GM21360 (cell line): ENCODE results near the gene CCKAR.
"Not testable (repeated sequence)": the region's sequence is repeated elsewhere in the genome, so short reads cannot be mapped to it uniquely, and the experiment has no call there.

Experiments
- ATAC-seq: cut with Tn5 transposase; IDR thresholded peaks from one replicate; pipeline ENCODE4 v1.9.1; 2021; ENCODE audit warnings: mild to moderate bottlenecking, moderate library complexity; ENCODE audit not compliant: unreplicated experiment

The CCKAR gene

DNA sequence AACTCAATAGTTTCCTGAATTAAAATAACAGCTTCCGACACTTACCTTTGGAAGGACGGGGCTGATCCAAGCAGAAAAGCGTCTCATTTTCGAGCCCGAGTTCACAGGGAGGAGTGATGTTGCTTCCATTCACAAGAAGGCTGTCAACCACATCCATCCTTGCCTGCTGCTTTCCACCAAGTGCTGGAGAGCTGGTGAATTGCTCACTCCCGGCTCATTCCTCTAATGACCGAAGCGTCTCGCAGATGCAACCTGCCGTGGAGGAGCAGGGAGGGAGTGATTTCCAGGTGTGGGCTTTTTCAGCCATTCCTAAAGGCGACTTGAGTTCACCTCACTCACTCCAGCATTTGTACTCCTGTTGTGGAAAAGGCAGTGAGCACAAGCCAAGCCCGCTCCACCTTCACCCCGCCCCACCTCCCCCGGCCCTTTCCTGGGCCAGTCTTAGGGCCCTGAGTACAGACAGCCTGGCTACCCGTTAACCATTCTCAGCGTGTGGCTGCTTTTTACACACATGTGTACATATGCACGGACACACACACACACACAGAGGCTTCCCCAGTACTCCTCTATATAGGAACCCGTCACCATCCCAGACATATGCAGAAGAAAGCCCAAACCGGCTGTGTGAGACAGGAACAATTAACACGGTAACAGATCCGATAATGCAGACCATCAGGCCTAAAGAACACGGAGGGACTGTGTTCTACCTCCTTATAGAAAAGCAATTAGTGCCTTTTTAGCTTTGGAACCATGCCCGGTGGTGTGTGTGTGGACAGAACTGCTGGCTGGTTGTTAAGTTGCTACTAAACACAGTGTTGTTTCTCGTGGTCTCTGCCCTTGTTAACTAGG, at the start of gene CCKAR:
CCKAR (minus strand) TSS at position 374 of the 849 bp plus-strand sequence; CDS start at position 157, 217 bp downstream.
- ATAC-seq, result no peak

- ATAC-seq, result no peak
Measured at GRCh38 chr4:26533685-26534084, 43.4 kb upstream of the CCKAR start.

DNA sequence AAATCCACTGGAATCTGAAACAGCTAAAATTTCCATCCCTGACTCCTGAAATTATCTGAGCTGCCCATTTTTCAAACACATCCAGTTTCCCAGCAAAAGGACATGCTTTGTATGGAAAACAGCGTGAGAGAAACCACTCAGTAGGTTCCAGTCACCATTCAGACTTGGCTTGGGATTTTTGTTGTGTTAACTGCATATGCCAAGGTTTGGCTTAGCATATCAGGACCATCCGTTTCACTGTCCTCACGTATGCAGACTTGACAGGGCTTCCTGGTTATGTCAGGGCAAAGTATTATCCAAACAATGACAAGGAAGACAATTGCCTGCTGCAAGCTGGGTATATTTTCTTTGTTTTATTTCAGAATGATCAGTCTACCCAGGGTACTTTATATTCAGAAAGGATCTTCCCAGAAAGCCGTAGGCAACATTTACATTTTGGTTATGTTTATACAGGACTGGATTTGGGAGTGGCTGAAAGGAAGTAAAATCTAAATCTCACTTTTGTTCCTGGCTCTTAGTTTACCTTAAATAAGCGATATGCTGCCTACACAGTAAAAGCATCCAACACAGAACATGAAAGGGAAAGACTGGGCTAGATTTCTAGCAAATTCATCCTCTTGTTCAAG, 41.3 kb upstream of the CCKAR start:
- ATAC-seq, result no peak

DNA sequence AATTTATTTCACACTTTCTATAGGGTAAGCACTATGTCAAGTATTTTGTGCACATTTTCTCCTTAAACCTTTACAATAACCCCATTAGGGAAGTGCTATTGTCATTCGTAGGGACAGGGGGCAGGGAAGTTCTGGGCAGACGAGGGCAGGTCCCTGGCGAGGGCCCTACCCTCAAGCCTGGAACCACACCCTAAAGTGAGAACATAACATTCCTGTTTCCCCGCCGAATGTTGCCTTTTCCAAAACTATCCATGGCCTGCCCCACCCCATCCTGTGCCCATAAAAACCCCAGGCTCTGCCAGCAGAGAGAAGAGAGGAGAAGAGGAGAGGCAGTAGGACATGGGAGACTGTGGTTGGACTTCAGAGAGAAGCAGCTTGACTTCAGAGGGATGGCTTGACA, 39.8 kb upstream of the CCKAR start:
- ATAC-seq, result no peak

DNA sequence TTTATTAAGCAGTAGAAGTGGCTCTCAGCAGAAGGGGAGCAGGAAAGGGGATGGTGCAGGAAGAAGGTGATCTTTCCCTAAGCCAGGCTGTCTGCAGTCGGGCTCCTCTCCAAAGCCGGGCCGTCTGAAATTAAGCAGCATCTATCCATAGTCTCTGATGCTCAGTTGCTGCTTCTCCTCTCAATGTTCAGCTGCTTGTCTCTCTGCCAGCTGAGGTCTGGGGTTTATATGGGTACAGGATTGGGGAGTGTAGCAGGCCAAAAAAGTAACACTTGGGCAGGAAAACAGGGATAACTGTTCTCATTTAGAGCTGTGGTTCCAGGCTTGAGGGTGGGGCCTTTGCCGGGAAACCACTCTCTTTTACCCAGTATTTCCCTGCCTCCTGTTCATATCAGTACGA, 39.2 kb upstream of the CCKAR start:
- no peak for ATAC-seq

DNA sequence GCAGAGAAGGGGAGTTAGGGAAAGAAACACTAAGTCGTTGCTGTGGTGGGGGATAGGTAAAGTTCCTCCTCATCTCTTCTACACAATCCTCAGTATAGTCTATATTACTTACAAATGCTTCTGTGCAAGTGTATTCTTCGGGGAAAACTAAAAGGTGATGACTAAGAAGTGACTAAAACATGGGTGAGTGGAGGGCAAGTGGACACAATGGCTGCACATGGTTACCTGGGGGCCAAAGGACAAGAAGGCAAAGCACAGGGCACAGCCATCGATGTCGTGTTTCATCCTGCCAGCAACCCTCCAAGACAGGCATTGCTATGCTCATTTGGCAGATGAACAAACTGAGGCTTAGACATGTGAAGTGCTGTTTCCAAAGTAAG, 35.5 kb upstream of the CCKAR start:
- no peak for ATAC-seq

GRCh38 chr4:26525136-26525770, 35.0 kb upstream of the CCKAR start:
- no peak for ATAC-seq

GRCh38 chr4:26524011-26524410, 33.7 kb upstream of the CCKAR start:
- no peak for ATAC-seq

- ATAC-seq, result no peak
Measured at GRCh38 chr4:26522478-26522877, 32.2 kb upstream of the CCKAR start.

GRCh38 chr4:26520728-26521450, 30.6 kb upstream of the CCKAR start:
- no peak for ATAC-seq

DNA sequence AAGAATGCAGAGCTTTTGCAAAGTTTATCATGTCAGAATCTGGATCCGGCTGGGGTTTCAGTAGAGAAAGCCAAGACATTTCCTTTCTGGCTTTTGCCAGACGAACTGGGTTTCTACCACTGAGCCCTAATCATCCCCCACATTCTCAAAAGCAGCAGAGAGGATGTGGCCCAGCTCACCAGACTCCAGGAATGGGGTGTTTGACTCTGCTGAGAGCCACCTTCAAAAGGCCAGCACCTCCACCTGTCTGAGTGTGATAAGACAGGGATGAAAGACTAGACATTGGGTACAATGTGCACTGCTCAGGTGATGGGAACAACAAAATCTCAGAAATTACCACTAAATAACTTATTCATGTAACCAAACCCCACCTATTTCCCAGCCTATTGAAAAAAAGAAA, 25.7 kb upstream of the CCKAR start:
- no peak for ATAC-seq

DNA sequence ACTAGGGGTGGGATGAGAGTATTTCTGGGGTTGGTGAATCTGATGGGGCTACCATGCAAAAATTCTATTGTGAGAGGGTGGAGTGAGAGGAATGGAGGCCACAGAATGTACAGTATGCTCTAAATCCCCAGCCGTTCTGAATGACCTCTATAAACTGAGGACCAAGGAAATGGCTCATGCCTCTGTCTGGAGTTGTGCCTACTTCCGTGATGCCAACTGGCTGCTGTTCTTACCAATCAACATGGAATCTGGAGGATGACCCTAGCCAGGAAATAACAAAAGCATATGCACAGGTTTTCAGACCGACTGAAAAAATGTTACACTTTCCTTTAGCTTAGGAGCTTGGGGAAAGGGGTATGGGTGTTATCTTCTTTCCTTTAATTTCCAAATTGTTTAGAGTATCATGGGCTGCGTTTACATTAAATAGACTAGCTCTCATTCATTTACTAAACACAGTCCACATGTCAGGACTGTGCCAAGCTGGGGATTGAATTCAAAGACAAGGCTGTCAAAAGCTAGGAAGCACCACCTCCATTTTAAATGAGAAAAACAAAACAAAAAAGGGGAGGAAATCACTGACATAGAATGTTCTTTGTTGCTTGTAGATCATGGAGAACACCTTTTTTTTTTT, 20.2 kb upstream of the CCKAR start:
- ATAC-seq, result no peak

- no peak for ATAC-seq
Measured at GRCh38 chr4:26509681-26510333, 19.5 kb upstream of the CCKAR start.

DNA sequence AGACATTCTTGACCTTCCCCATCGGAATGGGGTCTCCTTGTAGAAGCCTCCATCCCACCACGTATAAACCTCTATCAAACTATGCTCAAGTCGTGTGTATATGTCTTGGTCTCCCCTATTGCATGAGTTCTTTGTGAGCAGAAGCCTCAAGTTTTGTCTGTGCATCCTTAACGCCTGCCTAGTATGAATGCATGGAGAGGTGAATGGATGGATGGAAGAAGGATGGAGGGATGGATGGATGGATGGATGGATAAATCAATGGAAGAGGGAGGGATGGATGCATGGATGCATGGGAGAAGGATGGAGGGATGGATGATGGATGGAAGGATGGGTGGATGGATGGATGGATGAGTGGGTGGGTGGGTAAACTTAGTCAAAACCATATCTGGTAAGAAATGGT, 17.0 kb upstream of the CCKAR start:
- ATAC-seq, result no peak

DNA sequence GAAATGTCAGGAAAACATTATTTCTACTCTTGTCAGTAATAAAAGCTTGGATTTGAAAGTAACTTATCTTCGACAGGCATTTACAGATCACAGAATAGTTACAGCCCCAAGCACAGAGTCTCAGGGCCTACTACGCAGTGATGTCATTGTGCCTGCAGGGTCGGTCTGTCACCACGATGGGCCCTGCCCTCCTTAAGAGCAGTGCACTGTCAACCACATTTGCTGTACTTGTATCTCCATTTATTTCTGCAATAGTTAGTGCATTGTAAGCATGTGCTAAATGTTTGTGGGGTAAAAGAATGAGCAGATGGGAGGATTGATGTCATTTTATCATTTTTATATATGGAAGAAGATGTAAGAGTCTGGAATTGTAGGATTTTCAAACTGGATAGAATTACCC, 13.6 kb upstream of the CCKAR start:
- ATAC-seq, result no peak

DNA sequence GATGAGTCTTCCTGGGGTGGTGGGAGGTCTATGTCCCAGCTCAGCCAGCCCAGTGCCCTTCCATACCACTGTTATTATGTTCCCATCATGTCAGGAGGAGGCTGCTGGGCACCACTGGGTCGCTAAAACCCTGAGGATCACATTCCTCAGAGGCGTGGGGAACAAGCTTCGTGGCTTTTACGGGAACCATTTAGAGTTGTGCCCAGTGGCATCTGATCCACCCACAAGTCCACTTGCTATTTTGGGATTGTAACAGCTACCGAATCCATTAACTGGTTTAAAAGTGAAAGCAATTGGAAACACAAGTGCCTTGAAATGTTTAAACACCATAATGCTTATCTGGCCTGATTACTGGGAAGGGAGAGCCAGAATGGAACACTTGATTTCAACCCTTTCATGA, 13.1 kb upstream of the CCKAR start:
- no peak for ATAC-seq

DNA sequence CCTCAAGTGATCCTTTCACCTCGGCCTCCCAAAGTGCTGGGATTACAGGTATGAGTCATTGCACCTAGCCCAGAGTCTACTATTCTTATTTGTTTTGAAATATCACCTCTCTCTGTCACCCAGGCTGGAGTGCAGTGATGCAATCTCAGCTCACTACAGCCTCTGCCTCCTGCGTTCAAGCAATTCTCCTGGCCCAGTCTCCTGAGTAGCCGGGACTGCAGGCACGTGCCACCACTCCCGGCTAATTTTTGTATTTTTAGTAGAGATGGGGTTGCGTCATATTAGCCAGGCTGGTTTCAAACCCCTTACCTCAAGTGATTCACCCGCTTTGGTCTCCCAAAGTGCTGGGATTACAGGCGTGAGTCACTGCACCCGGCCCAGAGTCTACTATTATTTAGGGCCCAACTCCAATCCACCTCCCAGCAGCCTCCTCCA, 10.3 kb upstream of the CCKAR start:
- not testable (repeated sequence) for ATAC-seq

GRCh38 chr4:26496207-26496783, 6.0 kb upstream of the CCKAR start:
- ATAC-seq, result no peak

GRCh38 chr4:26493461-26493860, 3.2 kb upstream of the CCKAR start:
- ATAC-seq, result no peak
